Heart left ventricle (tissue), 16 donors: ENCODE measurements around the gene PCARE. TPM values are rescaled to one million over a fixed set of nuclear protein-coding genes. Genes with fewer than 3 reads are reported as not detected.

Source experiments
- ATAC-seq, 4 donors: fragments of 200-7000 bp; cut with Tn5 transposase; one replicate each; pipeline ENCODE4 v1.9.1; 2020 to 2022; ENCODE audit warnings: moderate library complexity in 4 of 4, mild to moderate bottlenecking in 3 of 4, moderate number of reproducible peaks in 1 of 4
- DNase-seq, 5 donors: peaks; one replicate each; pipeline ENCODE4 v3.0.0-alpha.2; 2020
- H3K27ac ChIP-seq, 12 donors: fragments of 200-600 bp; sonication (generic) in 4 of 12; one replicate each; pipeline versions ENCODE4 v1.5.0 to v1.8.0; 2016 to 2022; ENCODE audit warnings: mild to moderate bottlenecking in 2 of 12
- H3K27me3 ChIP-seq, 9 donors: fragments of 200-600 bp; sonication (generic) in 2 of 9; one replicate each; pipeline versions ENCODE4 v1.5.1 to v1.8.0; 2016 to 2022; ENCODE audit warnings: mild to moderate bottlenecking in 3 of 9
- H3K36me3 ChIP-seq, 9 donors: fragments of 200-600 bp; sonication (generic) in 2 of 9; one replicate each; pipeline versions ENCODE4 v1.5.0 to v1.8.0; 2018 to 2022; ENCODE audit warnings: mild to moderate bottlenecking in 2 of 9
- H3K4me1 ChIP-seq, 12 donors: fragments of 200-600 bp; sonication (generic) in 4 of 12; one replicate each; pipeline versions ENCODE4 v1.5.0 to v1.8.0; 2016 to 2022; ENCODE audit warnings: mild to moderate bottlenecking in 3 of 12
- H3K4me3 ChIP-seq, 12 donors: fragments of 200-600 bp; sonication (generic) in 4 of 12; one replicate each; pipeline versions ENCODE4 v1.5.0 to v1.8.0; 2017 to 2022; ENCODE audit warnings: mild to moderate bottlenecking in 9 of 12, moderate library complexity in 4 of 12
- H3K9me3 ChIP-seq, 12 donors: fragments of 200-600 bp; sonication (generic) in 4 of 12; one replicate each; pipeline versions ENCODE4 v1.5.0 to v1.8.0; 2016 to 2022; ENCODE audit warnings: mild to moderate bottlenecking in 1 of 12
- CTCF ChIP-seq, 12 donors: fragments of 200-600 bp; sonication (generic) in 4 of 12; IDR thresholded peaks; one replicate each; pipeline versions ENCODE4 v1.5.0 to v1.8.0; 2018 to 2022; ENCODE audit warnings: antibody characterized with exemption in 12 of 12, mild to moderate bottlenecking in 5 of 12
- POLR2A ChIP-seq, 2 donors: fragments of 450-650 bp; IDR thresholded peaks; one replicate each; pipeline ENCODE4 v1.6.1; 2017; ENCODE audit warnings: antibody characterized with exemption in 2 of 2, mild to moderate bottlenecking in 2 of 2, moderate library complexity in 2 of 2
- WGBS, 4 donors: extraction: QIAGEN DNeasy Blood & Tissue Kit in 2 of 4; methylation state at CpG; one replicate each; pipeline versions ENCODE4 v1.1.5 to v1.1.7; 2013 to 2018; 5-methylcytosine and 5-hydroxymethylcytosine counted together
- intact Hi-C, 10 donors: fragments of 100-400 bp; cut with DNase I; formaldehyde crosslinking; loops; one replicate each; pipeline versions ENCODE4 v1.11.1 to v1.14.2; 2022
- polyA plus RNA-seq, 2 donors: library from polyadenylated mRNA; stranded (reverse); fragments of 200-250 nt; gene quantifications; one replicate each; pipeline ENCODE4 v1.2.3, GENCODE V29; 2013
- total RNA-seq, 9 donors: library from RNA; depleted of rRNA in 2 of 9; stranded (reverse); fragments of >200 nt in 2 of 9; fragmentation: NEBNext Ultra II Directional in 3 of 9; extraction: Animal tissue kit (Norgen Biotek cat#: 25700) in 3 of 9; gene quantifications; one replicate each; pipeline versions ENCODE4 v1.1.0 to v1.2.4, GENCODE V29; 2016 to 2023
- donor health status: ischemic (EF 13 %, LVEDD 7.1; RV severe dilation, severe dysfunction).
- donor health status: healthy with polysubstance abuse.
- donor health status: DM: no; HTN: yes; CAD: no.
- donor health status: DM: no; HTN: no; CAD: no.
- donor health status: ischemic (EF 25% LVEDD 6.9; RV normal size, moderate dysfunction).
- donor health status: ischemic (EF 25% LVEDD 5.7; RV mildly dilated, moderate dysfunction).
- donor health status: healthy.
- donor health status: DM: yes; HTN: yes; CAD: no.
- donor health status: ischemic (EF 35%, LVEDD 5.7; RV mildly dilated, moderate dysfunction).
- donor health status: nonischemic (EF 11% LVEDD 7.7; RV severe dilation, severe dysfunction).
- donor health status: DM: yes; HTN: yes; CAD: no.
- donor health status: PGD.
- donor health status: ischemic (EF 29% LVEDD 5.4; RV normal size, mild dysfunction).
- donor health status: nonischemic (EF 23%, LVEDD 6.1; RV moderate dilation, normal function).

PCARE gene
- total and polyA plus RNA-seq, 11 donors = 0.10 to 2.4 (median 0.87) TPM

GRCh38 chr2:29032189-29032588 is 42.1 kb downstream of the PCARE start:
- H3K9me3 ChIP-seq = no peaks in the 10 kb centered on the region
- no peak overlapping the region for H3K4me3 ChIP-seq
- no peaks in the 10 kb centered on the region for H3K36me3 ChIP-seq
- H3K27me3 ChIP-seq = no peaks in the 10 kb centered on the region
- H3K27ac ChIP-seq = no peak overlapping the region
- intact Hi-C loops = no loop called here
- DNase-seq = no peak
- TF ChIP-seq CTCF (IDR thresholded peaks at IDR 0.05) (no peak), POLR2A (IDR thresholded peaks at IDR 0.05) (no peak)
- H3K4me1 ChIP-seq = peaks cover 0 to 12% (median 0%) of the 10 kb centered on the region in 12 donors
- no peak for ATAC-seq
- 97 to 99% (median 98%) methylated on average over 5 of the region's 5 CpGs for WGBS, 4 donors

- no peaks in the 10 kb centered on the region for H3K9me3 ChIP-seq
- peaks cover 0 to 12% (median 0%) of the 10 kb centered on the region in 12 donors for H3K4me1 ChIP-seq
- no peak overlapping the region for H3K27ac ChIP-seq
- TF ChIP-seq CTCF (IDR thresholded peaks at IDR 0.05) = no peak
- no peak for TF ChIP-seq POLR2A (IDR thresholded peaks at IDR 0.05)
- H3K4me3 ChIP-seq = no peak overlapping the region
- H3K27me3 ChIP-seq = no peaks in the 10 kb centered on the region
- ATAC-seq (no peak), DNase-seq (no peak)
- intact Hi-C loops = no loop called here
- H3K36me3 ChIP-seq = no peaks in the 10 kb centered on the region
Measured at GRCh38 chr2:29031046-29031445, 43.3 kb downstream of the PCARE start.

GRCh38 chr2:29025711-29026110 is 48.6 kb downstream of the PCARE start:
- peaks cover 0 to 3% (median 0%) of the 10 kb centered on the region in 12 donors for H3K4me1 ChIP-seq
- H3K9me3 ChIP-seq = no peaks in the 10 kb centered on the region
- intact Hi-C loops = no loop called here
- ATAC-seq (no peak), DNase-seq (no peak)
- no peak overlapping the region for H3K4me3 ChIP-seq
- 87 to 91% (median 88%) methylated on average over 3 of the region's 3 CpGs for WGBS, 4 donors
- TF ChIP-seq POLR2A (IDR thresholded peaks at IDR 0.05) (no peak), CTCF (IDR thresholded peaks at IDR 0.05) (no peak)
- H3K27ac ChIP-seq = no peak overlapping the region
- no peaks in the 10 kb centered on the region for H3K36me3 ChIP-seq
- no peaks in the 10 kb centered on the region for H3K27me3 ChIP-seq

- H3K36me3 ChIP-seq = no peaks in the 10 kb centered on the region
- H3K27me3 ChIP-seq = no peaks in the 10 kb centered on the region
- intact Hi-C loops = no loop called here
- H3K4me1 ChIP-seq = peaks cover 0 to 3% (median 0%) of the 10 kb centered on the region in 12 donors
- 61 to 81% (median 69%) methylated on average over 4 of the region's 4 CpGs for WGBS, 4 donors
- ATAC-seq = no peak
- H3K9me3 ChIP-seq = no peaks in the 10 kb centered on the region
- TF ChIP-seq POLR2A (IDR thresholded peaks at IDR 0.05) (no peak), CTCF (IDR thresholded peaks at IDR 0.05) (no peak)
- no peak overlapping the region for H3K27ac ChIP-seq
- DNase-seq = no peak
- no peak overlapping the region for H3K4me3 ChIP-seq
Measured at GRCh38 chr2:29024882-29025430, 49.4 kb downstream of the PCARE start.
